IPS-20b (cell line): ENCODE data around the gene ZNF841.

Source experiments
- H3K27ac ChIP-seq: one replicate; pipeline ENCODE4 v1.5.1; 2013; ENCODE audit warnings: low read length
- H3K27me3 ChIP-seq: 2 replicates; pipeline ENCODE4 v1.6.1; 2013; ENCODE audit warnings: mild to moderate bottlenecking, low read length, inconsistent platforms; ENCODE audit not compliant: insufficient read depth
- H3K36me3 ChIP-seq: 2 replicates; pipeline ENCODE4 v1.6.1; 2013; ENCODE audit warnings: low read depth, mild to moderate bottlenecking, inconsistent platforms, low read length, moderate library complexity; ENCODE audit not compliant: insufficient read depth
- H3K4me1 ChIP-seq: 2 replicates; pipeline ENCODE4 v1.6.1; 2013; ENCODE audit warnings: mild to moderate bottlenecking, control low read depth, inconsistent platforms, low read length, moderate library complexity; ENCODE audit not compliant: insufficient read depth
- H3K4me3 ChIP-seq: 2 replicates; pipeline ENCODE4 v1.5.1; 2013; ENCODE audit warnings: mild to moderate bottlenecking, low read length, inconsistent platforms
- H3K9ac ChIP-seq: 2 replicates; pipeline ENCODE4 v1.6.1; 2013; ENCODE audit warnings: low read depth, mild to moderate bottlenecking, inconsistent platforms, low read length, moderate library complexity
- H3K9me3 ChIP-seq: 2 replicates; pipeline ENCODE4 v1.6.1; 2013; ENCODE audit warnings: mild to moderate bottlenecking, low read depth, low read length, inconsistent platforms; ENCODE audit not compliant: insufficient read depth

The ZNF841 gene

GRCh38 chr19:52020506-52020905 is 75.1 kb downstream of the ZNF841 start:
- Histone ChIP-seq H3K9ac (no peak overlapping the region), H3K36me3 (peaks cover 96% of the 10 kb centered on the region), H3K9me3 (peaks cover 4% of the 10 kb centered on the region; the same call in 1 of the 2 replicates), H3K27me3 (no peaks in the 10 kb centered on the region), H3K27ac (no peak overlapping the region), H3K4me3 (no peak overlapping the region), H3K4me1 (no peaks in the 10 kb centered on the region)
